K562 (cell line): Measurements from ENCODE around the gene RNF223. TPM values are rescaled to one million over a fixed set of nuclear protein-coding genes. Genes with fewer than 3 reads are reported as not detected.

Experiments used
- ATAC-seq: fragments of 200-7000 bp; cut with Tn5 transposase; 3 replicates; pipeline ENCODE4 v1.9.1; 2020; ENCODE audit warnings: moderate library complexity
- BruUV-seq: library from RNA; stranded (reverse); fragments of 400-500 nt; replicated peaks from 2 replicates; lab custom pipeline; 2021; lab: Mats Ljungman, UMichigan
- CTCF ChIA-PET: fragments of 300-600 bp; formaldehyde crosslinking; extraction: SDS; loops from one replicate; lab custom pipeline; 2021; ENCODE audit warnings: low intra/inter-chr PET ratio; lab: Yijun Ruan, JAX
- POLR2A ChIA-PET: fragments of 300-600, 350-650 bp; sonication (Branson Sonifier 250); formaldehyde crosslinking; extraction: SDS; loops from one replicate; lab custom pipeline; 2021; ENCODE audit warnings: antibody characterized with exemption, inconsistent platforms; lab: Yijun Ruan, JAX
- DNase-seq, 4 experiments: peaks; one replicate each; pipeline versions ENCODE4 v3.0.0 to v3.0.0-alpha.2; 2011 to 2018; ENCODE audit warnings: low spot score in 3 of 4, mixed read lengths in 3 of 4; ENCODE audit errors: extremely low read depth in 1 of 4
- FAIRE-seq: peaks from 2 replicates; lab custom pipeline; 2011; peaks lifted over from hg19 to GRCh38; lab: Jason Lieb, UNC
- H2AFZ ChIP-seq: 2 replicates; pipeline ENCODE4 v1.6.0; 2011; ENCODE audit warnings: low read depth, low read length, control low read depth, inconsistent platforms
- H3K27ac ChIP-seq: fragments of 200-600 bp; 3 replicates; pipeline ENCODE4 v1.8.0; 2011; ENCODE audit warnings: low read depth, mild to moderate bottlenecking, control low read depth, inconsistent platforms, low read length, moderate library complexity, mixed read lengths; ENCODE audit errors: extremely low read depth
- H3K27me3 ChIP-seq, 2 experiments: fragments of 300-600 bp in 1 of 2; 2 replicates in 1 of 2; 3 replicates in 1 of 2; pipeline versions ENCODE4 v1.6.0 to v1.8.0; 2011; ENCODE audit warnings: inconsistent platforms in 2 of 2, low read length in 2 of 2, mild to moderate bottlenecking in 1 of 2, mixed read lengths in 1 of 2, moderate library complexity in 1 of 2; ENCODE audit not compliant: control insufficient read depth in 2 of 2, insufficient read depth in 2 of 2
- H3K36me3 ChIP-seq: fragments of 300-600 bp; 3 replicates; pipeline ENCODE4 v1.8.0; 2011; ENCODE audit warnings: mild to moderate bottlenecking, low read length, inconsistent platforms; ENCODE audit not compliant: control insufficient read depth, insufficient read depth
- H3K4me1 ChIP-seq, 2 experiments: fragments of 200-600 bp in 1 of 2; replicated peaks in 1 of 2; 2 replicates in 1 of 2; 3 replicates in 1 of 2; pipeline versions ENCODE4 v1.5.1 to v1.8.0; 2011; ENCODE audit warnings: inconsistent platforms in 2 of 2, low read length in 2 of 2, mild to moderate bottlenecking in 1 of 2, mixed read lengths in 1 of 2, moderate library complexity in 1 of 2; ENCODE audit not compliant: control insufficient read depth in 2 of 2, insufficient read depth in 2 of 2
- H3K4me2 ChIP-seq: 2 replicates; pipeline ENCODE4 v1.6.1; 2011; ENCODE audit warnings: low read length, control low read depth, inconsistent platforms, mixed read lengths; ENCODE audit not compliant: insufficient read depth
- H3K4me3 ChIP-seq: fragments of 200-600 bp; sonication (generic), shearing (Covaris generic); 2 replicates; pipeline ENCODE4 v1.5.1; 2016; ENCODE audit warnings: control low read depth, inconsistent platforms
- H3K79me2 ChIP-seq: fragments of 200-600 bp; 3 replicates; pipeline ENCODE4 v1.8.0; 2011; ENCODE audit warnings: low read length, inconsistent platforms; ENCODE audit not compliant: control insufficient read depth, insufficient read depth
- H3K9ac ChIP-seq, 2 experiments: 2 replicates each; pipeline versions ENCODE4 v1.6.0 to v1.6.1; 2011; ENCODE audit warnings: low read depth in 2 of 2, low read length in 2 of 2, control low read depth in 1 of 2, inconsistent platforms in 1 of 2, mild to moderate bottlenecking in 1 of 2, mixed read lengths in 1 of 2; ENCODE audit not compliant: insufficient read depth in 1 of 2
- H3K9me1 ChIP-seq: one replicate; pipeline ENCODE4 v1.6.0; 2011; ENCODE audit warnings: inconsistent platforms, mild to moderate bottlenecking, low read length, moderate library complexity; ENCODE audit not compliant: control insufficient read depth, insufficient read depth
- H3K9me3 ChIP-seq: replicated peaks from 2 replicates; pipeline ENCODE4 v1.5.1; 2011; ENCODE audit warnings: low read depth, low read length, inconsistent platforms; ENCODE audit not compliant: control insufficient read depth, insufficient read depth
- H4K20me1 ChIP-seq: replicated peaks from 2 replicates; pipeline ENCODE4 v1.6.1; 2011; ENCODE audit warnings: low read length, inconsistent platforms, mixed read lengths; ENCODE audit not compliant: control insufficient read depth, insufficient read depth
- GATAD2A ChIP-seq: fragments of 450-650 bp; IDR thresholded peaks from 2 replicates; pipeline ENCODE4 v1.6.1; 2017
- SMARCC2 ChIP-seq: fragments of 450-650 bp; IDR thresholded peaks from 2 replicates; pipeline ENCODE4 v1.6.1; 2017; ENCODE audit warnings: antibody characterized with exemption, moderate library complexity, mild to moderate bottlenecking, low read depth
- ZBTB34 ChIP-seq: fragments of 250-450 bp; sonication (Bioruptor Pico); IDR thresholded peaks from 2 replicates; pipeline ENCODE4 v1.8.0; 2021; ENCODE audit warnings: mild to moderate bottlenecking, moderate library complexity
- WGBS: fragments of 100-300 bp; shearing (Covaris generic); methylation state at CpG from one replicate; pipeline ENCODE4 v1.1.6; 2016; ENCODE audit warnings: low coverage, mixed read lengths; ENCODE audit not compliant: insufficient coverage; ENCODE audit errors: missing lambda C conversion rate; 5-methylcytosine and 5-hydroxymethylcytosine counted together
- in situ Hi-C: fragments of 300-500 bp; cut with MboI; formaldehyde crosslinking; loops from 4 replicates; pipeline ENCODE4 v1.15.0; 2018; ENCODE audit warnings: inconsistent platforms, mixed read lengths
- intact Hi-C: fragments of 100-400 bp; cut with micrococcal nuclease; formaldehyde crosslinking; loops from 2 replicates; pipeline ENCODE4 v1.14.2; 2022
- polyA plus RNA-seq, 8 experiments: library from polyadenylated mRNA; depleted of rRNA in 4 of 8; stranded (reverse) in 5 of 8; unstranded in 3 of 8; fragments of >200 nt; fragmentation: Nextera tagmentation in 2 of 8; fragmentation: Illumina TruSeq in 1 of 8; extraction: Ambion mirVana in 2 of 8; extraction: Trizol in 1 of 8; gene quantifications; 2 replicates each; pipeline versions ENCODE4 v1.2.1 to v1.2.3, GENCODE V29; 2011 to 2014; ENCODE audit warnings: inconsistent platforms in 1 of 8, missing spikeins in 1 of 8
- total RNA-seq, 7 experiments: library from RNA; depleted of rRNA in 6 of 7; stranded (reverse); fragments of >200 nt in 6 of 7; fragmentation: Illumina TruSeq in 2 of 7; extraction: Trizol in 2 of 7; gene quantifications; 2 replicates each; pipeline versions ENCODE4 v1.2.1 to v1.2.3, GENCODE V29; 2011 to 2021; ENCODE audit warnings: low replicate concordance in 1 of 7

The RNF223 gene
- total and polyA plus RNA-seq, 9 of the 15 experiments (the other 6 are each of a cell fraction or from before 2014, with no cell fraction given): 0.04 to 0.32 TPM; not detected in 7

DNA sequence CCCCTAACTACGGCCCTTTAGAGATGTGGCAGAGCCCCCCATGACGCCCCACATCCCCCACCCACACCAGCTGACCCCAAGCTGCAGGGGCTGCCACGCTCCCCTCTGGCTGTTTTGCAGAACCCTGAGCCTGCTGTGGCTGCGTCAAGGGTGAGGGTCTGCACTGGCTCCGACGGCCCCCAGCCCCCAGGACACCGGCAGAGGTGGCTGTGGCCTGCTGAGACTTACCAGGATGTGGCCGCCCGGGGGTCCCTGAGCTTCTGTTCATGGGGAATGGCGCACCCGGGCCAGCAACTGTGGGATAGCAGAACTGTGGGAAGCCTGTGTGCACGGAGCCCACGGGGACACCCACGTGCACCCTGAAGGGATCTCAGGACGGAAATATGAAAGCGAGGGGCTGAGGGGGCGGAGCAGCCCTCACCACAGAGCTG lies 12.8 kb upstream of the RNF223 start:
- WGBS: 87% methylated on average over 14 of the region's 17 CpGs
- DNase-seq (no peak), FAIRE-seq (no peak), ATAC-seq (no peak)
- in situ Hi-C loops: no loop called here
- Histone ChIP-seq H3K4me1 (peaks cover 0 to 85% of the 10 kb centered on the region in 2 experiments; a peak in 3 of 5 replicates), H3K9me3 (no peaks in the 10 kb centered on the region), H3K79me2 (no peaks in the 10 kb centered on the region), H3K27me3 (no peaks in the 10 kb centered on the region), H3K9me1 (peaks cover 5% of the 10 kb centered on the region), H2AFZ (no peak overlapping the region), H4K20me1 (no peaks in the 10 kb centered on the region), H3K27ac (no peak overlapping the region), H3K9ac (no peak overlapping the region; a peak in 1 of 4 replicates), H3K4me2 (no peak overlapping the region), H3K36me3 (peaks cover 24% of the 10 kb centered on the region; the same call in 1 of the 3 replicates), H3K4me3 (no peak overlapping the region)
- intact Hi-C loops: no loop called here
- BruUV-seq: no TSS peak
- POLR2A ChIA-PET: interaction anchor here (0.5 to 1.1 kb wide), 5 partner anchors 14 to 257 kb away, joined by 3 to 4 read pairs (median 3); no protein-coding TSS in a partner anchor
- TF ChIP-seq GATAD2A (no peak), ZBTB34 (CRISPR knock-in tag) (no peak), SMARCC2 (no peak)
- CTCF ChIA-PET: no interaction called here
